HTR-8/SVneo (cell line): ENCODE measurements around the gene C15orf62.

Source experiments
- DNase-seq: peaks from one replicate; pipeline ENCODE4 v3.0.0; 2011; ENCODE audit warnings: low spot score, mixed read lengths; ENCODE audit not compliant: insufficient read length
- FAIRE-seq: peaks from 2 replicates; lab custom pipeline; 2011; peaks lifted over from hg19 to GRCh38; lab: Jason Lieb, UNC

Gene C15orf62

DNA sequence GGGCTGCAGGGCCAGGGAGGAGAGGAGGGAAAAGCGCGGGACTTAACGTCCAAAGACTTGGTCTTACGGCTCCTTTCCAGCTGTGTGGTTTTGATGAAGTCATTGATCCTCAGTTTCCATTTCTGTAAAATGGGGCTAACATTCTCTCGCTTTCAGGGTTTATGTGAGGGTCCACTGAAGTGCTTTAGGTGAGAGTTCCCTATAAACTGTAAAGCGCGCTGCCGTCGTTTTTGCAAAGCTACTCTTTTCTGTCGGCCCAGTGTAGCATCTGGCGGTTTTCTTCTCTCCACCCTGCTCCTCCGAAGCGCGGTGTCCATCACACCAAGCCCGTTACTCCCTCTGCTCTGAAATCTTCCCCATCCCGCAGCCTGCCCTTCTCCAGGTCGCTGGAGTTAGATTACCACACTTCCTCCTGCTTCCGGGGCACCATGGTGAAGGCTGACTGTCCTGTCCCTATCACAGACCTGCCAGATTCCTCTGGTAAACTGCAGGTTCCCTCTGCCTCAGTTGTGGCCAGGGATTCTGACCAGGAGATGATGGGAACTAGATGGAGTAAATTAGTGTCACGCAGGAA lies 38.2 kb downstream of the C15orf62 start:
- FAIRE-seq (no peak), DNase-seq (no peak)

DNA sequence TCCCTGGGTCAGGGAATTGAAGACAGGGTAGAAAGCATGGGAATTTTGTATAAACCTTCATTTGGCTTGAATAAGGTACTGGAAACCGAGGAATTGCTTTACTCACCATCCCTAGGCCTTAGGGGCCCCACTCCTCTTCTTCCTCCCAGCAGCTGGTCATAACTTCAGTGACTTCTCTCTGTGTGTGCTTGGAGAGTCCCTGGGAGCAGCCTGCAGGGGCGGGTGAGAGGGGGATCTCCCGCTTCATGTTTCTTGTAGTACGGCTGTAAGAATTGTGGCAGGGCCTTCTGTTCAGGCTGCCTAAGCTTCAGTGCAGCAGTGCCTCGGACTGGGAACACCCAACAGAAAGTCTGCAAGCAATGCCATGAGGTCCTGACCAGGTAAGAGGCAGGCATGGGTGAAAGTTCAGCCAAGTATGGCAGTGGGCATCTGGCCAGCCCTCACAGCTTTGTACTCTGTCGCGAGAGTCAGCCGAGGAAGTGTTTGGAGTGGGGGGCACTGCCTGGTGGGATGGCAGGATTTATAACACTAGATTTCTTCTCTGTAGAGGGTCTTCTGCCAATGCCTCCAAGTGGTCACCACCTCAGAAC lies 39.2 kb downstream of the C15orf62 start:
- DNase-seq (no peak), FAIRE-seq (no peak)

DNA sequence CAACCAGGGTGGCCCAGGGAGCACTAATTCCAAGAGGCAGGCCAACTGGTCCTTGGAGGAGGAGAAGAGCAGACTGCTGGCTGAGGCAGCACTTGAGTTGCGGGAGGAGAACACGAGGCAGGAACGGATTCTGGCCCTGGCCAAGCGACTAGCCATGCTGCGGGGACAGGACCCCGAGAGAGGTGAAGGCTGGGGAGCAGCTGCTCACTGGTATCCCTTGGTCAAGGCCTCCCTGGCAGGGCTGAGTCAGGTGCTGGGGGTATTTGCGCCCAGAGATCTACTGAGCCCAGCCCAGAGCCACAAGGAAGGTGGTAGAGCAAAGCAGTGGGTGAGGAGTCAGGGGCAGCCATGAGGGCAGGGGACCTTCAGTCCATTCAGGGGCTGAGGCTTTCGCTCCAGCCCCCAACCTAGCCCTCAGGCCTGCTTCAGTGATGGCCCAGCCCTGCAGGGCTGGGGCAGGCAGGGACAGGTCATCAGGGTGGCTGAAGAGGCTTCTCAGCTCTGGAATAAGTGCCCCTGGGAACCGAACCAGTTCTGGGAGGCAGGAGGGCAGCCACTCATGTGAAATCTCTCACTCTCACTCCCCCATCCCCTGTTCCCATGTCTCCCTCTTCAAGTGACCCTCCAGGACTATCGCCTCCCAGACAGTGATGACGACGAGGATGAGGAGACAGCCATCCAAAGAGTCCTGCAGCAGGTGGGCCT lies 43.1 kb downstream of the C15orf62 start:
- DNase-seq = no peak
- FAIRE-seq = no peak

- no peak for DNase-seq
- FAIRE-seq = no peak
These were observed 45.4 kb downstream of the C15orf62 start for GRCh38 chr15:40815042-40815698.

DNA sequence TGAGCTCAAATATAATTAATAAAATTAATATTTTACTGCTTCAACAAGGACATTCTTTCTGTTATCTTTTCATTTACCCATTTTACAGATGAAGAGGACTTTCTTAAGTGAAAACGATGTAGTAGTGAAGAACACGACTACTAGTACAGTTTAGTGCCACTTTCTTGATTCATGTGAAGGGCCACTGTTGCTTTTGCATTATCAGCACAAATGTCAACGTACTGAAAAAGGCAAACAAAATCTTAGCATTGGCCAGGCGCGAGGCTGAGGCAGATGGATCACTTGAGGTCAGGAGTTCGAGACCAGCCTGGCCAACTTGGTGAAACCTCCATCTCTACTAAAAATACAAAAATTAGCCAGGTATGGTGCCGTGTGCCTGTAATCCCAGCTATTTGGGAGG lies 49.3 kb downstream of the C15orf62 start:
- DNase-seq = no peak
- no peak for FAIRE-seq

DNA sequence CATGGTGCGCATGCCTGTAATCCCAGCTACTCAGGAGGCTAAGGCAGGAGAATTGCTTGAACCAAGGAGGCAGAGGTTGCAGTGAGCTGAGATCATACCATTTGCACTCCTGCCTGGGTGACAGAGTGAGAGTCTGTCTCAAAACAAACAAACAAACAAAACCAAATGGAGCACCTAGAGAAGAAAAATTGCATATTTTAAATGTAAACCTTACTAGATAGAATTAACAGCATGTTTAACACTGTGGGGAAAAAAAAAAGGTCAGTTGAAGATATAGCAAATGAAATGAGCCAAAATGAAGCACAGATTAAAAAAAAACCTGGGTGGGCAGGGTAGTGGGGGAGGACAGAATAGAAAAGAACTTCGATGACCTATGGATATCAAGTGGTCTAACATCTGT lies 51.4 kb downstream of the C15orf62 start:
- DNase-seq (no peak), FAIRE-seq (no peak)
